HepG2 (cell line): Measurements from ENCODE around the gene MEIS1. TPM values are rescaled to one million over a fixed set of nuclear protein-coding genes. Genes with fewer than 3 reads are reported as not detected.

ENCODE experiments used
- ATAC-seq: fragments of 200-7000 bp; cut with Tn5 transposase; 3 replicates; pipeline ENCODE4 v1.9.1; 2020; ENCODE audit warnings: mild to moderate bottlenecking, moderate library complexity
- BruUV-seq: library from RNA; stranded (reverse); fragments of 400-500 nt; replicated peaks from 2 replicates; lab custom pipeline; 2021; lab: Mats Ljungman, UMichigan
- CTCF ChIA-PET: fragments of 300-600 bp; formaldehyde crosslinking; extraction: SDS; loops from one replicate; lab custom pipeline; 2021; ENCODE audit warnings: low total read pairs, inconsistent platforms, low intra/inter-chr PET ratio; lab: Yijun Ruan, JAX
- POLR2A ChIA-PET: fragments of 350-600 bp; sonication (Branson Sonifier 250); formaldehyde crosslinking; loops from one replicate; lab custom pipeline; 2020; ENCODE audit warnings: antibody characterized with exemption, inconsistent platforms; lab: Yijun Ruan, JAX
- DNase-seq: peaks from one replicate; pipeline ENCODE4 v3.0.0-alpha.2; 2015; ENCODE audit warnings: low spot score
- FAIRE-seq: peaks from 3 replicates; lab custom pipeline; 2011; peaks lifted over from hg19 to GRCh38; lab: Jason Lieb, UNC
- H2AFZ ChIP-seq: one replicate; pipeline ENCODE4 v1.6.1; 2011; ENCODE audit warnings: low read length, inconsistent platforms
- H3K27ac ChIP-seq: fragments of 300-600 bp; 3 replicates; pipeline ENCODE4 v1.8.0; 2011; ENCODE audit warnings: mixed run types, mild to moderate bottlenecking, mixed read lengths, low read length, inconsistent platforms; ENCODE audit not compliant: insufficient read depth; ENCODE audit errors: extremely low read length
- H3K27me3 ChIP-seq, 2 experiments: fragments of 200-600 bp in 1 of 2; 2 replicates in 1 of 2; 3 replicates in 1 of 2; pipeline versions ENCODE4 v1.6.0 to v1.8.0; 2011; ENCODE audit warnings: low read length in 2 of 2, mild to moderate bottlenecking in 2 of 2, moderate library complexity in 2 of 2, inconsistent platforms in 1 of 2; ENCODE audit not compliant: insufficient read depth in 2 of 2, control insufficient read depth in 1 of 2
- H3K36me3 ChIP-seq, 2 experiments: fragments of 200-600 bp in 1 of 2; replicated peaks in 1 of 2; 2 replicates in 1 of 2; 3 replicates in 1 of 2; pipeline versions ENCODE4 v1.5.1 to v1.8.0; 2011; ENCODE audit warnings: low read length in 2 of 2, inconsistent platforms in 1 of 2; ENCODE audit not compliant: insufficient read depth in 2 of 2, control insufficient read depth in 1 of 2
- H3K4me1 ChIP-seq: 2 replicates; pipeline ENCODE4 v1.5.1; 2012; ENCODE audit warnings: low read length, inconsistent platforms; ENCODE audit not compliant: insufficient read depth
- H3K4me2 ChIP-seq: 2 replicates; pipeline ENCODE4 v1.6.0; 2011; ENCODE audit warnings: low read depth, low read length, inconsistent platforms
- H3K4me3 ChIP-seq, 3 experiments: fragments of 200-600 bp in 1 of 3; sonication (generic), shearing (Covaris generic) in 1 of 3; replicated peaks in 1 of 3; 2 replicates each; pipeline ENCODE4 v1.5.1; 2011 to 2016; ENCODE audit warnings: low read length in 3 of 3, inconsistent platforms in 2 of 3, low read depth in 2 of 3, mild to moderate bottlenecking in 2 of 3, control low read depth in 1 of 3, mixed read lengths in 1 of 3; ENCODE audit not compliant: insufficient read depth in 1 of 3
- H3K79me2 ChIP-seq: one replicate; pipeline ENCODE4 v1.6.1; 2011; ENCODE audit warnings: low read length, inconsistent platforms; ENCODE audit not compliant: insufficient read depth
- H3K9ac ChIP-seq: 2 replicates; pipeline ENCODE4 v1.6.0; 2011; ENCODE audit warnings: mild to moderate bottlenecking, low read depth, low read length, inconsistent platforms; ENCODE audit not compliant: insufficient read depth
- H3K9me3 ChIP-seq: 2 replicates; pipeline ENCODE4 v1.5.1; 2012; ENCODE audit warnings: mild to moderate bottlenecking, low read length
- H4K20me1 ChIP-seq: 2 replicates; pipeline ENCODE4 v1.6.0; 2011; ENCODE audit warnings: inconsistent platforms, mild to moderate bottlenecking, low read length, moderate library complexity; ENCODE audit not compliant: insufficient read depth
- EZH2 ChIP-seq: conservative IDR thresholded peaks from 2 replicates; pipeline ENCODE4 v1.6.1; 2012; ENCODE audit warnings: mild to moderate bottlenecking, low read depth, low read length, moderate library complexity
- GABPA ChIP-seq, 2 experiments: IDR thresholded peaks; 2 replicates each; pipeline ENCODE4 v1.6.1; 2011 to 2016; ENCODE audit warnings: low read depth in 2 of 2, low read length in 1 of 2, missing biosample characterization in 1 of 2, missing genetic modification characterization in 1 of 2
- ZNF232 ChIP-seq: sonication (generic); formaldehyde crosslinking; IDR thresholded peaks from 2 replicates; pipeline ENCODE4 v1.4.0; 2020; ENCODE audit warnings: missing genetic modification reagents, borderline replicate concordance
- ZNF660 ChIP-seq: sonication (generic); formaldehyde crosslinking; IDR thresholded peaks from 2 replicates; pipeline ENCODE4 v1.5.1; 2020; ENCODE audit warnings: mild to moderate bottlenecking, low read depth, missing genetic modification reagents, borderline replicate concordance
- WGBS: methylation state at CpG from one replicate; pipeline ENCODE4 v1.1.6; 2017; ENCODE audit warnings: low lambda C conversion rate; 5-methylcytosine and 5-hydroxymethylcytosine counted together
- in situ Hi-C: cut with HindIII; loops from 2 replicates; pipeline ENCODE4 v1.10.0; 2017; ENCODE audit warnings: low pct_unique_long_range_greater_than_20kb; ENCODE audit not compliant: extremely low pct_ligation_motif_present
- intact Hi-C: fragments of 100-400 bp; cut with micrococcal nuclease; formaldehyde crosslinking; loops from one replicate; pipeline ENCODE4 v1.10.0; 2022; ENCODE audit not compliant: unreplicated experiment
- polyA plus RNA-seq, 8 experiments: library from polyadenylated mRNA; depleted of rRNA in 3 of 8; stranded (reverse) in 7 of 8; unstranded in 1 of 8; fragments of >200 nt; fragmentation: Illumina TruSeq in 4 of 8; extraction: Trizol in 4 of 8; gene quantifications; 2 replicates each; pipeline versions ENCODE4 v1.2.1 to v1.2.3, GENCODE V29; 2011 to 2016; ENCODE audit warnings: low read depth in 4 of 8, missing spikeins in 1 of 8, mixed read lengths in 1 of 8; ENCODE audit not compliant: insufficient read depth in 1 of 8
- total RNA-seq, 5 experiments: library from RNA; depleted of rRNA; stranded (reverse); fragments of >200 nt; fragmentation: Illumina TruSeq; extraction: Trizol; gene quantifications; 2 replicates each; pipeline ENCODE4 v1.2.3, GENCODE V29; 2016; ENCODE audit warnings: low read depth in 1 of 5

MEIS1 gene
- total and polyA plus RNA-seq, 2 of the 13 experiments (the other 11 are each of a cell fraction or from before 2014, with no cell fraction given): 3.8 to 6.0 TPM

- no peak for FAIRE-seq
- no peaks in the 10 kb centered on the region for H3K36me3 ChIP-seq
- no peak overlapping the region for H3K4me2 ChIP-seq
- no peak overlapping the region for H3K9ac ChIP-seq
- H2AFZ ChIP-seq: no peak overlapping the region
- no peak for DNase-seq
- H3K27me3 ChIP-seq: peaks cover 17 to 63% of the 10 kb centered on the region in 2 experiments
- no TSS peak for BruUV-seq
- no peak overlapping the region for H3K27ac ChIP-seq
- ATAC-seq: no peak
- intact Hi-C loops: loop anchor here (10.0 kb wide), 1 partner anchor 1452 kb away; no protein-coding TSS in a partner anchor
- no peaks in the 10 kb centered on the region for H3K9me3 ChIP-seq
- H3K79me2 ChIP-seq: no peaks in the 10 kb centered on the region
- CTCF ChIA-PET: no interaction called here
- POLR2A ChIA-PET: no interaction called here
- TF ChIP-seq EZH2 (0 out of 2 replicates have a peak, but pooled peaks have one; percentile 0), GABPA (IDR thresholded peaks at IDR 0.05; ENCODE audit: low read depth, low read length) (no peak), GABPA (CRISPR knock-in tag; IDR thresholded peaks at IDR 0.05; ENCODE audit: low read depth) (no peak)
- no peaks in the 10 kb centered on the region for H4K20me1 ChIP-seq
- H3K4me3 ChIP-seq: no peak overlapping the region
- in situ Hi-C loops: loop anchor here (25.0 kb wide), 2 partner anchors 945 to 1255 kb away; no protein-coding TSS in a partner anchor
- 47% methylated on average over 36 of the region's 36 CpGs for WGBS
- peaks cover 12% of the 10 kb centered on the region for H3K4me1 ChIP-seq
These were observed 147.4 kb downstream of the MEIS1 start for GRCh38 chr2:66582104-66582986.

- ChIA-PET CTCF (no interaction called here), POLR2A (no interaction called here)
- Histone ChIP-seq H3K27ac (no peak overlapping the region), H3K4me2 (no peak overlapping the region), H4K20me1 (no peaks in the 10 kb centered on the region), H3K79me2 (no peaks in the 10 kb centered on the region), H3K9ac (no peak overlapping the region), H3K27me3 (peaks cover 9 to 54% of the 10 kb centered on the region in 2 experiments), H3K4me3 (no peak overlapping the region), H3K4me1 (peaks cover 3% of the 10 kb centered on the region; the same call in 1 of the 2 replicates), H2AFZ (no peak overlapping the region), H3K9me3 (no peaks in the 10 kb centered on the region), H3K36me3 (no peaks in the 10 kb centered on the region)
- BruUV-seq: no TSS peak
- in situ Hi-C loops (loop anchor here (25.0 kb wide), 2 partner anchors 946 to 1254 kb away; no protein-coding TSS in a partner anchor), intact Hi-C loops (loop anchor here (10.0 kb wide), 1 partner anchor 1452 kb away; no protein-coding TSS in a partner anchor)
- peak; percentile 51; the same call in 1 of the 2 replicates for TF ChIP-seq EZH2
- no peak for TF ChIP-seq ZNF660 (CRISPR knock-in tag)
- no peak for TF ChIP-seq ZNF232 (CRISPR knock-in tag)
- FAIRE-seq: no peak
- ATAC-seq: no peak
- 26% methylated on average over 21 of the region's 26 CpGs for WGBS
- DNase-seq: no peak
These were observed 148.3 kb downstream of the MEIS1 start for GRCh38 chr2:66582987-66583880.
